Liver (tissue), 3 donors: ENCODE data around the gene L1TD1.
"Not testable (repeated sequence)": the region's sequence is repeated elsewhere in the genome, so short reads cannot be mapped to it uniquely, and the experiment has no call there.

ENCODE experiments used
- SP1 ChIP-seq: IDR thresholded peaks from 2 replicates; pipeline ENCODE4 v1.6.1; 2018; ENCODE audit warnings: antibody characterized with exemption, mild to moderate bottlenecking
- TF ChIP-seq, protein P1 (sequence below): fragments of 150-350 bp; IDR thresholded peaks from 2 replicates; pipeline ENCODE4 v1.5.1; 2017; ENCODE audit warnings: improper control_type of control experiment, low read depth, low read length; ENCODE audit not compliant: missing input control
- donor health status: healthy.
- donor health status: healthy.

DNA sequence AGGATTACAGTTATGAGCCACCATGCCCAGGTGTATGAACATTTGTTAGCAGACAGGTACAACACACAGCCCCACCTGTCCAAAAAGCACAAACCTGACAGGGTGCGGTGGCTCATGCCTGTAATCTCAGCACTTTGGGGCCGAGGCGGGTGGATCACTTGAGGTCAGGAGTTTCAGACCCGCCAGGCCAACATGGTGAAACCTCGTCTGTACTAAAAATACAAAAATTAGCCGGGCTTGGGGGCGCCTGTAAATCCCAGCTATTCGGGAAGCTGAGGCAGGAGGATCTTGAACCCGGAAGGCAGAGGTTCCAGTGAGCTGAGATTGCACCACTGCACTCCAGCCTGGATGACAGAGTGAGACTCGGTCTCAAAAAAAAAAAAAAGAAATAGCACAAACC is 24.3 kb upstream of the L1TD1 start:
- TF ChIP-seq, protein P1, sequence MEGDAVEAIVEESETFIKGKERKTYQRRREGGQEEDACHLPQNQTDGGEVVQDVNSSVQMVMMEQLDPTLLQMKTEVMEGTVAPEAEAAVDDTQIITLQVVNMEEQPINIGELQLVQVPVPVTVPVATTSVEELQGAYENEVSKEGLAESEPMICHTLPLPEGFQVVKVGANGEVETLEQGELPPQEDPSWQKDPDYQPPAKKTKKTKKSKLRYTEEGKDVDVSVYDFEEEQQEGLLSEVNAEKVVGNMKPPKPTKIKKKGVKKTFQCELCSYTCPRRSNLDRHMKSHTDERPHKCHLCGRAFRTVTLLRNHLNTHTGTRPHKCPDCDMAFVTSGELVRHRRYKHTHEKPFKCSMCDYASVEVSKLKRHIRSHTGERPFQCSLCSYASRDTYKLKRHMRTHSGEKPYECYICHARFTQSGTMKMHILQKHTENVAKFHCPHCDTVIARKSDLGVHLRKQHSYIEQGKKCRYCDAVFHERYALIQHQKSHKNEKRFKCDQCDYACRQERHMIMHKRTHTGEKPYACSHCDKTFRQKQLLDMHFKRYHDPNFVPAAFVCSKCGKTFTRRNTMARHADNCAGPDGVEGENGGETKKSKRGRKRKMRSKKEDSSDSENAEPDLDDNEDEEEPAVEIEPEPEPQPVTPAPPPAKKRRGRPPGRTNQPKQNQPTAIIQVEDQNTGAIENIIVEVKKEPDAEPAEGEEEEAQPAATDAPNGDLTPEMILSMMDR, result not testable (repeated sequence)
- TF ChIP-seq SP1, result not testable (repeated sequence)
